Activated T-helper 9 cell treated with anti-CD3 and anti-CD28 coated beads, Interleukin-2, amount 50 U/mL, for 16 hours (primary cell): ENCODE data around the gene BBS5.

ENCODE experiments used
- DNase-seq: peaks from one replicate; pipeline ENCODE4 v3.0.0-alpha.2; 2020; ENCODE audit warnings: low read depth

Gene BBS5

DNA sequence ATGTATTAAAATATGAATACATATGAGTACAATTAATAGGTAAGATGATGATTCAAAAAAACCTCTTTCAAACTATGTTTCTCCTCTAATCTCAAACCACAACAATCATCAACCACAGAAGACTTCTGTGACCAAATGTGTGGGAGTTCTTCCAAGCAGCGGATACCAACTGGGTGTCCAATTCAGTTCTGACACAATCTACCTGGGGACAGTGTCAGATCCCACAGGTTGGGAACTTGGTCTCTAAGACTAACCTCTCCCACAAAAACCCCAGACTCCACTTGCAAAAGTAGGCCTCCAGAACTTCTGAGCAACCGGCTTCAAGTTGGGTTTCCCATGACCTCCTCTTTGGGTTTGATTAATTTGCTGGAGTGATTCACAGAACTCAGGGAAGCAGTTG is 67.5 kb downstream of the BBS5 start:
- DNase-seq, result no peak
